Duodenal mucosa (tissue), 2 donors: ENCODE results near the gene OR1J2.

Experiments
- H3K27ac ChIP-seq: one replicate; pipeline ENCODE4 v1.7.0; 2013; ENCODE audit warnings: low read depth, low read length
- H3K27me3 ChIP-seq, 2 donors: one replicate each; pipeline ENCODE4 v1.7.0; 2013; ENCODE audit warnings: low read length in 2 of 2, control low read depth in 1 of 2; ENCODE audit not compliant: insufficient read depth in 2 of 2, control insufficient read depth in 1 of 2
- H3K36me3 ChIP-seq, 2 donors: one replicate each; pipeline ENCODE4 v1.7.0; 2013; ENCODE audit warnings: low read length in 2 of 2, control low read depth in 1 of 2; ENCODE audit not compliant: insufficient read depth in 2 of 2, control insufficient read depth in 1 of 2
- H3K4me1 ChIP-seq, 2 donors: one replicate each; pipeline ENCODE4 v1.7.0; 2013; ENCODE audit warnings: low read length in 2 of 2, control low read depth in 1 of 2; ENCODE audit not compliant: insufficient read depth in 2 of 2, control insufficient read depth in 1 of 2
- H3K4me3 ChIP-seq, 2 donors: one replicate each; pipeline ENCODE4 v1.7.0; 2013; ENCODE audit warnings: low read length in 2 of 2, low read depth in 1 of 2
- H3K9ac ChIP-seq, 2 donors: one replicate each; pipeline ENCODE4 v1.7.0; 2013; ENCODE audit warnings: low read length in 2 of 2, low read depth in 1 of 2
- H3K9me3 ChIP-seq, 2 donors: one replicate each; pipeline ENCODE4 v1.7.0; 2013; ENCODE audit warnings: low read length in 2 of 2, control low read depth in 1 of 2; ENCODE audit not compliant: control insufficient read depth in 1 of 2

Gene OR1J2

GRCh38 chr9:122538757-122539156 is 28.2 kb downstream of the OR1J2 start:
- no peaks in the 10 kb centered on the region for H3K27me3 ChIP-seq
- no peak overlapping the region for H3K4me3 ChIP-seq
- no peaks in the 10 kb centered on the region for H3K4me1 ChIP-seq
- H3K36me3 ChIP-seq: no peaks in the 10 kb centered on the region
- no peak overlapping the region for H3K27ac ChIP-seq
- no peak overlapping the region for H3K9ac ChIP-seq
- no peaks in the 10 kb centered on the region for H3K9me3 ChIP-seq

GRCh38 chr9:122546196-122546595 is 35.6 kb downstream of the OR1J2 start:
- Histone ChIP-seq H3K9ac (no peak overlapping the region), H3K27me3 (no peaks in the 10 kb centered on the region), H3K36me3 (no peaks in the 10 kb centered on the region), H3K4me3 (no peak overlapping the region), H3K4me1 (no peaks in the 10 kb centered on the region), H3K9me3 (no peaks in the 10 kb centered on the region), H3K27ac (no peak overlapping the region)

GRCh38 chr9:122551371-122551770 is 40.8 kb downstream of the OR1J2 start:
- no peak overlapping the region for H3K9ac ChIP-seq
- no peaks in the 10 kb centered on the region for H3K9me3 ChIP-seq
- H3K27me3 ChIP-seq: no peaks in the 10 kb centered on the region
- H3K4me1 ChIP-seq: no peaks in the 10 kb centered on the region
- H3K4me3 ChIP-seq: no peak overlapping the region
- no peaks in the 10 kb centered on the region for H3K36me3 ChIP-seq
- no peak overlapping the region for H3K27ac ChIP-seq

- Histone ChIP-seq H3K27ac (no peak within 1 kb of the TSS), H3K4me3 (no peak within 1 kb of the TSS), H3K9me3 (no peaks in the 10 kb centered on the region), H3K36me3 (no peaks in the 10 kb centered on the region), H3K9ac (no peak within 1 kb of the TSS), H3K27me3 (no peaks in the 10 kb centered on the region), H3K4me1 (no peaks in the 10 kb centered on the region)
These were observed 42.2 kb downstream of the OR1J2 start, which contains the start of gene OR1N2 for GRCh38 chr9:122552812-122553211. Gene OR1N2 (plus strand): TSS chr9:122553112. CDS start chr9:122553212, 100 bp downstream.
